Lower leg skin (tissue), 4 donors: ENCODE data around the gene MYT1. TPM values are rescaled to one million over a fixed set of nuclear protein-coding genes. Genes with fewer than 3 reads are reported as not detected.
"Not testable (repeated sequence)": the region's sequence is repeated elsewhere in the genome, so short reads cannot be mapped to it uniquely, and the experiment has no call there.

Experiments
- DNase-seq, 2 donors: peaks; one replicate each; pipeline ENCODE4 v3.0.0-alpha.2; 2019; ENCODE audit warnings: low spot score in 2 of 2
- H3K4me3 ChIP-seq: fragments of 200-600 bp; sonication (generic); 2 replicates; pipeline ENCODE4 v1.5.1; 2017; ENCODE audit warnings: mild to moderate bottlenecking, low read depth; ENCODE audit not compliant: poor library complexity, severe bottlenecking
- POLR2A ChIP-seq, 2 donors: fragments of 450-650 bp; IDR thresholded peaks; one replicate each; pipeline ENCODE4 v1.6.1; 2016 to 2017; ENCODE audit warnings: antibody characterized with exemption in 2 of 2, mild to moderate bottlenecking in 1 of 2, moderate library complexity in 1 of 2
- WGBS, 2 donors: methylation state at CpG; one replicate each; pipeline ENCODE4 v1.1.5; 2018; 5-methylcytosine and 5-hydroxymethylcytosine counted together
- intact Hi-C: fragments of 100-400 bp; cut with DNase I; formaldehyde crosslinking; loops from one replicate; pipeline ENCODE4 v1.15.0; 2023; ENCODE audit warnings: low total_unique reads
- total RNA-seq, 4 donors: library from RNA; depleted of rRNA; stranded (reverse); fragments of >200 nt; gene quantifications; one replicate each; pipeline ENCODE4 v1.1.0, GENCODE V29; 2016
- TF ChIP-seq, protein P1 (sequence below), 3 donors: fragments of 450-650 bp; IDR thresholded peaks; one replicate each; pipeline ENCODE4 v1.5.1; 2016; ENCODE audit warnings: antibody characterized with exemption in 3 of 3, mild to moderate bottlenecking in 3 of 3, moderate library complexity in 2 of 3

The MYT1 gene
- total RNA-seq, 4 donors from 2014 or later: 0.26 TPM; not detected in 3

DNA sequence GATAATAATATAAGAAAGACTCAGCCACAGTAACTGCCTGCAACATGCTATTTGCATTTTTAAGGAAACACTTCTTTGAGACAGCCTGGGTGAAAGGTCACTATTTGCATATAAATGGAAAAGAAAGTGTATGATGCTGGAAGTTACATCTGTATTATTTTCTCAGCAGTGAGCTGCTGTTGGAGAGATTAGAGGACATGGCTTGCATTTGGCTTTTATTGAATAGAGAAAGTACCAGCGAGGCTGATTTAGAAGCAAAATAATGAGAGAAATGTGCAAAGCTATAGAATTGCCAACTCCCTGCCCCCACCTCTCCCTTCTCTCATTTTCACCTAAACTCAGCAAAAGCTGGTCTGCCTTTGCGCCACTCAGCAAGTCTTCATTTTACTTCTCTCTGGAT lies 12.7 kb downstream of the MYT1 start:
- no peak overlapping the region for H3K4me3 ChIP-seq
- no peak for TF ChIP-seq POLR2A (IDR thresholded peaks at IDR 0.05)
- TF ChIP-seq, protein P1, sequence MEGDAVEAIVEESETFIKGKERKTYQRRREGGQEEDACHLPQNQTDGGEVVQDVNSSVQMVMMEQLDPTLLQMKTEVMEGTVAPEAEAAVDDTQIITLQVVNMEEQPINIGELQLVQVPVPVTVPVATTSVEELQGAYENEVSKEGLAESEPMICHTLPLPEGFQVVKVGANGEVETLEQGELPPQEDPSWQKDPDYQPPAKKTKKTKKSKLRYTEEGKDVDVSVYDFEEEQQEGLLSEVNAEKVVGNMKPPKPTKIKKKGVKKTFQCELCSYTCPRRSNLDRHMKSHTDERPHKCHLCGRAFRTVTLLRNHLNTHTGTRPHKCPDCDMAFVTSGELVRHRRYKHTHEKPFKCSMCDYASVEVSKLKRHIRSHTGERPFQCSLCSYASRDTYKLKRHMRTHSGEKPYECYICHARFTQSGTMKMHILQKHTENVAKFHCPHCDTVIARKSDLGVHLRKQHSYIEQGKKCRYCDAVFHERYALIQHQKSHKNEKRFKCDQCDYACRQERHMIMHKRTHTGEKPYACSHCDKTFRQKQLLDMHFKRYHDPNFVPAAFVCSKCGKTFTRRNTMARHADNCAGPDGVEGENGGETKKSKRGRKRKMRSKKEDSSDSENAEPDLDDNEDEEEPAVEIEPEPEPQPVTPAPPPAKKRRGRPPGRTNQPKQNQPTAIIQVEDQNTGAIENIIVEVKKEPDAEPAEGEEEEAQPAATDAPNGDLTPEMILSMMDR (IDR thresholded peaks at IDR 0.05): no peak
- intact Hi-C loops: no loop called here
- no peak for DNase-seq
- WGBS, 2 donors: 27 to 47% methylated on average over 2 of the region's 2 CpGs

DNA sequence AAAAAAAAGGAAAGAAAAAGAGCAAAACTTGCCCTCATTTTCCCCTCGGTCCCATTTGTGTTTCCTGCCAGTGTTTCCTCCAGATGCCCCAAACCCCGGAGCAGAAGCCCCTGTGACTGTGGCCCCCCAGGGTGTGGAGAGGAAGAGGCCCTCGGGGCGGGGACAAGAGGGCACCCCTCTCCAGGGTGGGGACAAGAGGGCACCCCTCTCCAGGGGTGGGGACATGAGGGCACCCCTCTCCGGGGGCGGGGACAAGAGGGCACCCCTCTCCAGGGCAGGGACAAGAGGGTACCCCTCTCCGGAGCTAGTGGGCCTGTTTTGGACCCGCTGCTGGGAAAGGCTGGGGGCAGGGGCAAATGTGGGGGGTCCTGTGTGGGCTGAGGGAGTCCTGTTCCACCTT lies 13.1 kb downstream of the MYT1 start:
- 40 to 47% methylated on average over 6 to 8 of the region's 8 CpGs for WGBS, 2 donors
- H3K4me3 ChIP-seq: no peak overlapping the region
- intact Hi-C loops: no loop called here
- TF ChIP-seq, protein P1 (IDR thresholded peaks at IDR 0.05): no peak
- no peak for TF ChIP-seq POLR2A (IDR thresholded peaks at IDR 0.05)
- no peak for DNase-seq

DNA sequence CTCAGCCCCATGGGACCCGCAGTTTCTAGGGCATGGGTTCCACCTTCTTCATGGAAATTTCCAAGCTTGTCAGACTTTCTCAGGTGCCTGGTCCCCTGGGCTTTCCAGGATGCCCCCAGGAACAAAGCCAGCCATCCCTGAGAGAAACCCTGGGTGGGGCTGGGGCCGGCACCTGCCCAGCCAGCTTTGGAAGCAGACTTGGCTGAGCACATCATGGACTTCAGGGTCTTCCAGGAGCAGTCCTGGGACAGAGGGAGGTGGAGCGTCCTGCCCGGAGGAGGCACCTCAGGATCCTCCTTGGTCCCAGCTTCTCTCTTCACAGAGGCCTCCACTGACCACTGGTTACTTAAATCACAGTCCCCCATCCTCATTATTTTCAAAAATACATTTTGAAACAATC lies 13.5 kb downstream of the MYT1 start:
- no peak overlapping the region for H3K4me3 ChIP-seq
- DNase-seq: no peak
- intact Hi-C loops: no loop called here
- 86 to 88% methylated on average over 4 of the region's 4 CpGs for WGBS, 2 donors
- no peak for TF ChIP-seq POLR2A (IDR thresholded peaks at IDR 0.05)
- TF ChIP-seq, protein P1 (IDR thresholded peaks at IDR 0.05): no peak

DNA sequence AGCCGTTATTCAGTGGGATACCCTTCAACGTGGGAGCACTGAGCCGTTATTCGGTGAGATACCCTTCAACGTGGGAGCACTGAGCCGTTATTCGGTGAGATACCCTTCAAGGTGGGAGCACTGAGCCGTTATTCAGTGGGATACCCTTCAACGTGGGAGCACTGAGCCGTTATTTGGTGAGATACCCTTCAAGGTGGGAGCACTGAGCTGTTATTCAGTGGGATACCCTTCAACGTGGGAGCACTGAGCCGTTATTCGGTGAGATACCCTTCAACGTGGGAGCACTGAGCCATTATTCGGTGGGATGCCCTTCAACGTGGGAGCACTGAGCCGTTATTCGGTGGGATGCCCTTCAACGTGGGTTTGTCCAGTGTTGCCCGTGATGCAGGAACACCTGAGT lies 14.7 kb downstream of the MYT1 start:
- WGBS, 2 donors: 92 to 94% methylated on average over 20 of the region's 20 CpGs
- intact Hi-C loops, DNase-seq, H3K4me3 ChIP-seq: not testable (repeated sequence)

DNA sequence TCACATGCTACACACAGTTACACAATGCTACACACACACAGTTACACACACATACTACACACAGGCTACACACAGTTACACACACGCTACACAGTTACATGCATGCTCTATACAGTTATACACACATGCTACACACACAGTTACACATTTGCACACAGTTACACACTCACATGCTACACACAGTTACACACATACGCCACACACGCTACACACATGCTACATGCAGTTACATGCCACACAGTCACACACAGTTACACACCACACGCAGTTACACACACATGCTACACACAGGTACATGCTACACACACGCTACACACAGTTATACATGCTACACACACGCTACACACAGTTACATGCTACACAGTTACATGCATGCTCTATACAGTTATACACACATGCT lies 15.6 kb downstream of the MYT1 start:
- 94% methylated on average over 6 of the region's 6 CpGs for WGBS, 2 donors
- no peak for TF ChIP-seq POLR2A (IDR thresholded peaks at IDR 0.05)
- TF ChIP-seq, protein P1 (IDR thresholded peaks at IDR 0.05): peak in 1 of 3 donors; percentile 67
- no peak overlapping the region for H3K4me3 ChIP-seq
- intact Hi-C loops: no loop called here
- DNase-seq: no peak

DNA sequence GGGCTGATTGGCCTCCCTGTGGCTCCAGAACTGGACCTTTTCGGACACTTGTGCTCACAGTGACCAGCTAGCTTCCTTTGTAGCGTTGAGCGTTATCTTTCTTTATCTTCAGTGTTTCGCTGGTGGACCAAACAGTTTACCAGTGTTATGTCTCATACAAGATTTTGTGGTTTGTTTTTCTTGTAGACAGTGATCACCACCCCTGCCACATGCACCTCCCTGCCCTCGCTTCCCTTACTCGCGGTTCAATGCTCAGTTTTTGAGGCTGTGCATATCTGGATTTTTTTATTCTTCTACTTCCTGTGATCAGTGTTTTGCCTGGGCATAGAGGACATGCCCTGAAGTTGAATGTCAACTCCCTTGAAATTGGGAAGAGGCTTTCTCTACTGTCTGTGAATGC lies 16.4 kb downstream of the MYT1 start:
- 66 to 86% methylated on average over 7 of the region's 7 CpGs for WGBS, 2 donors
- DNase-seq: no peak
- H3K4me3 ChIP-seq: no peak overlapping the region
- TF ChIP-seq, protein P1 (IDR thresholded peaks at IDR 0.05): no peak
- no peak for TF ChIP-seq POLR2A (IDR thresholded peaks at IDR 0.05)
- intact Hi-C loops: no loop called here
